H1 (cell line): Measurements from ENCODE around the gene NOM1. TPM values are rescaled to one million over a fixed set of nuclear protein-coding genes. Genes with fewer than 3 reads are reported as not detected.

Source experiments
- BACH1 ChIP-seq: IDR thresholded peaks from 2 replicates; pipeline ENCODE4 v1.6.1; 2012; ENCODE audit warnings: low read length, improper control_type of control experiment
- KDM4A ChIP-seq: IDR thresholded peaks from one replicate; pipeline ENCODE4 v1.7.1; 2012; ENCODE audit warnings: low read depth, mild to moderate bottlenecking, moderate library complexity, low read length, inconsistent platforms; ENCODE audit not compliant: severe bottlenecking
- RNF2 ChIP-seq: fragments of 200-900, 300-1000 bp; sonication (generic); IDR thresholded peaks from 2 replicates; pipeline ENCODE4 v1.7.1; 2016; ENCODE audit warnings: borderline replicate concordance, low read depth, mild to moderate bottlenecking, antibody characterized with exemption, low read length; ENCODE audit not compliant: poor library complexity, severe bottlenecking; ENCODE audit errors: missing control alignments
- SP1 ChIP-seq: IDR thresholded peaks from 2 replicates; pipeline ENCODE4 v1.6.1; 2011; ENCODE audit warnings: low read depth, low read length
- SP2 ChIP-seq: IDR thresholded peaks from 2 replicates; pipeline ENCODE4 v1.6.1; 2012; ENCODE audit warnings: mild to moderate bottlenecking, low read length, inconsistent platforms
- SUZ12 ChIP-seq: fragments of 200-600 bp; sonication (generic); IDR thresholded peaks from 2 replicates; pipeline ENCODE4 v1.6.1; 2012; ENCODE audit warnings: mild to moderate bottlenecking, inconsistent platforms, low read length, moderate library complexity, mixed read lengths
- TCF12 ChIP-seq: IDR thresholded peaks from 2 replicates; pipeline ENCODE4 v1.6.1; 2011; ENCODE audit warnings: low read depth, mild to moderate bottlenecking, low read length
- polyA plus RNA-seq, 7 experiments: library from polyadenylated mRNA; depleted of rRNA in 3 of 7; stranded (reverse) in 5 of 7; unstranded in 2 of 7; fragments of >200 nt in 5 of 7; fragments of 200-250 nt in 2 of 7; gene quantifications; 1 replicate in 5 of 7; 2 replicates in 1 of 7; 4 replicates in 1 of 7; pipeline versions ENCODE4 v1.2.1 to v1.2.3, GENCODE V29; 2011 to 2013; ENCODE audit warnings: missing spikeins in 2 of 7, mixed read lengths in 2 of 7
- total RNA-seq: library from RNA; stranded (reverse); fragmentation: NEBNext Ultra II Directional; extraction: Animal tissue kit (Norgen Biotek cat#: 25700); gene quantifications from 2 replicates; pipeline ENCODE4 v1.2.1, GENCODE V29; 2021
- TF ChIP-seq, protein P1 (sequence below): IDR thresholded peaks from 2 replicates; pipeline ENCODE4 v1.6.1; 2012; ENCODE audit warnings: inconsistent platforms
- TF ChIP-seq, protein P2 (sequence below): IDR thresholded peaks from 2 replicates; pipeline ENCODE4 v1.6.1; 2012; ENCODE audit warnings: inconsistent platforms

NOM1 gene
- total and polyA plus RNA-seq, 2 of the 8 experiments (the other 6 are each of a cell fraction or from before 2014, with no cell fraction given), result 10.6 to 29.1 TPM

DNA sequence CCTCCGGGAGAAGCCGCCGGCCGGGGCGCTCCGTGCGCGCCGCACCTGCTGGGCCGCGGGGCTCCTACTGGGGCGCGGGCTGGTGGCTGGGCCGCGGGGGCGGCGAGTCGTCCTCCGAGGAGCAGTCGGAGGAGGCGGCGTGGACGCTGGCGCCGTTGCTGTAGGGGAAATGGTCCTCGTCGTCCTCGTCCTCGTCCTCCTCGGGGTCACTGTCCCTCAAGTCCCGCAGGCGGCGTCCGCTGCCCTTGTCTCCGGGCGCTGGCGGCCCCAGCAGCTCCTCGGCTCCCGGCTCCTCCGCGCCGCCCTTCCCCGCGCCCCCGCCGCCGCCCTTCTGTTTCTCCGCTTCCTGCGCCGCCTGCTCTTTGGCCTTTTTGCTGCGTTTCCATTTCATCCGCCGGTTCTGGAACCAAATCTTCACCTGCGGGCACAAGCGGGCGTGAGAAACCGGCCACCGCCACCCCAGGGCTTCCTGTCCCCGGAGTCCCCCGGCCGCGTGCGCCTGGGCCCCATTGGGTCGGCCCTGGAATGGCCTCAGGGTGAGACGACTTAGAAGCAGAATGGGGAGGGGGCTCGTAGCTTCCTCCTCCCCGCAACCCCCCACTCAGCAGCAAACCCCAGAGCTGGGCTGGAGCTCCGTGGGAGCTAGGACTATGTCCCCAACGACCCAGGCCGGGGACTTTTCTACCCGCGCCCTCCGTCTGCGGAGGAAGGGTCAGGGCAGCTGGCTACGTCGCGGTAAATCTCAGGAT lies 56.1 kb downstream of the NOM1 start (continued):
- TF ChIP-seq, protein P1, sequence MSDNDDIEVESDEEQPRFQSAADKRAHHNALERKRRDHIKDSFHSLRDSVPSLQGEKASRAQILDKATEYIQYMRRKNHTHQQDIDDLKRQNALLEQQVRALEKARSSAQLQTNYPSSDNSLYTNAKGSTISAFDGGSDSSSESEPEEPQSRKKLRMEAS, result no peak
- TF ChIP-seq TCF12, result no peak
- TF ChIP-seq, protein P2, sequence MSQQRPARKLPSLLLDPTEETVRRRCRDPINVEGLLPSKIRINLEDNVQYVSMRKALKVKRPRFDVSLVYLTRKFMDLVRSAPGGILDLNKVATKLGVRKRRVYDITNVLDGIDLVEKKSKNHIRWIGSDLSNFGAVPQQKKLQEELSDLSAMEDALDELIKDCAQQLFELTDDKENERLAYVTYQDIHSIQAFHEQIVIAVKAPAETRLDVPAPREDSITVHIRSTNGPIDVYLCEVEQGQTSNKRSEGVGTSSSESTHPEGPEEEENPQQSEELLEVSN, result no peak
- TF ChIP-seq RNF2, result peak; percentile 87
- no peak for TF ChIP-seq BACH1
- TF ChIP-seq KDM4A, result no peak
- TF ChIP-seq SUZ12, result peak; percentile 99
- TF ChIP-seq SP1, result no peak
- TF ChIP-seq SP2, result no peak
- TF ChIP-seq, all 59 proteins: peak for 4
